HG03159 (cell line): ENCODE data around the gene TNF.

Experiments used
- ATAC-seq: cut with Tn5 transposase; IDR thresholded peaks from one replicate; pipeline ENCODE4 v1.9.1; 2021; ENCODE audit warnings: mild to moderate bottlenecking, moderate library complexity; ENCODE audit not compliant: unreplicated experiment

TNF gene

DNA sequence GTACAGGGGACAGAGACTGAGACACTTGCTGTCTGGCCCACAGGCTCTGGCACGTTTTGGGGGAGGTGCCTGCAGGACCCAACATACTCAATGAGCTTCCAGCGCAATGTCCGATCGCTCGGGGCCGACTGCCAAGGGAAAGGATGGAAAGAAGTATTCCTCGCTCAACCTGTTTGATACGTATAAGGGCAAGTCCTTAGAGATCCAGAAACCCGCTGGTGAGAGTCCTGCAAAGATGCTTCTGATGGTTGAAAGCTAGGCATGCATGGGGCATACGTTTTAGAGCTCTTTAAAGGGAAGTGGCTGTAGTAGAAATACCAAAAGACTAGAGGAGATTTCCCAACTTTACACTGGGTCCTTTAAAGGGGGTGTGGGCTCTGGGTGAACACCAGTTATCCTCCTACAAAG is 47.3 kb downstream of the TNF start:
- no peak for ATAC-seq

DNA sequence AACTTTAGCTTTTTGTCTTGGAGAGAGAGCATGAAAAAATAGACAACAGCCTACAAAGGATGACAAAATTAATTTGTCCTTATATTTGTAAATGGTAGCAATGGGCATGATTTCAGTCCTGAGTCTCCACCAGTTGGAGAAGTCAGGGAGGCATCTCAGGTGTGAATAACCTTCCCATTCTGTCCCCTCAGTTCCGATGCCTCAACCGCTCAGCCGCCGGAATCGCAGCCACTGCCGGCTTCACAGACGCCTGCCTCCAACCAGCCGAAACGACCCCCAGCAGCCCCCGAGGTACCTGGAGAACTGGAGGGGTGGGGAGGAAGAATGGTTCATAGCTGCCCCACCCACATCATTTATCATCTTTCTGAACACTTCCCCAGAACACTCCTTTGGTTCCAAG is 48.7 kb downstream of the TNF start:
- no peak for ATAC-seq

DNA sequence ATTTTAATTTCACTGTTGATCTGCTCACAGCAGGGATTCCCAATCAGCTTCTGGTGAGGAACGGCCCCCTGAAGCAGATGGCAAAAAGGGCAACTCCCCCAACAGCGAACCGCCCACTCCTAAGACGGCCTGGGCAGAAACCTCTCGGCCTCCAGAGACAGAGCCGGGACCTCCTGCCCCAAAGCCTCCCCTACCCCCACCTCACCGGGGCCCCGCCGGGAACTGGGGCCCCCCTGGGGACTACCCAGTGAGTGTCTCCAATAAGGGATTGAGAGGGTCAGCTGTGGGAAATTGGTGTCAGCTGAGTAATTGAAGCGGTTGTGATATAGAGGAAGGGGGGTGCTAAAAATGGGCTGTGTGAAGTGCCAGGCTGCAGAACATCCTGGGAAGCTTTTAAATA is 51.6 kb downstream of the TNF start:
- ATAC-seq, result no peak

DNA sequence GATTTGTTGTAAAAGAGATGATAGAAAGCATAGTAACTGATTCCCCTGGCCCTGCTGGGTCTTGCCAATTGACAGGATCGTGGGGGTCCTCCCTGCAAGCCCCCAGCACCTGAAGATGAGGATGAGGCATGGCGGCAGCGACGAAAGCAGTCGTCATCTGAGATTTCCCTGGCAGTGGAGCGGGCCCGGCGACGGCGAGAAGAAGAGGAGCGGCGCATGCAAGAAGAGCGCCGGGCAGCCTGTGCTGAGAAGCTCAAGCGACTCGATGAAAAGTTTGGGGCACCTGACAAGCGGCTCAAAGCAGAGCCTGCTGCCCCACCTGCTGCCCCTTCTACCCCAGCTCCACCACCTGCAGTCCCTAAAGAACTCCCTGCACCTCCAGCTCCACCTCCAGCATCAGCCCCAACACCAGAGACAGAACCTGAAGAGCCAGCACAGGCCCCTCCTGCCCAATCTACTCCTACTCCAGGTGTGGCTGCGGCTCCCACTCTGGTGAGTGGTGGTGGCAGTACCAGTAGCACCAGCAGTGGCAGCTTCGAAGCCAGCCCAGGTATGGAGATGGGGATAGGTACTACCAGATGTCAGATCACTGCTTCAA is 52.4 kb downstream of the TNF start:
- no peak for ATAC-seq
